HG03175 (cell line): ENCODE data around the gene TMEM167B.
A peak's percentile ranks its signal among the peaks of the same experiment; 100 is the strongest.
"Not testable (repeated sequence)": the region's sequence is repeated elsewhere in the genome, so short reads cannot be mapped to it uniquely, and the experiment has no call there.

ENCODE experiments used
- ATAC-seq: cut with Tn5 transposase; IDR thresholded peaks from one replicate; pipeline ENCODE4 v1.9.1; 2021; ENCODE audit warnings: mild to moderate bottlenecking, moderate library complexity; ENCODE audit not compliant: unreplicated experiment

TMEM167B gene

GRCh38 chr1:109090196-109091077 is at the start of gene TMEM167B:
Gene TMEM167B (plus strand): TSS chr1:109090764. CDS start chr1:109090873, 109 bp downstream.
- peak; percentile 94 for ATAC-seq

GRCh38 chr1:109040989-109041620 is 49.5 kb upstream of the TMEM167B start:
- peak; percentile 25 for ATAC-seq

GRCh38 chr1:109041621-109042468 is 48.7 kb upstream of the TMEM167B start, which contains the start of gene WDR47:
Gene WDR47 (minus strand): TSS chr1:109042102. CDS start chr1:109023512, 18,590 bp downstream.
- ATAC-seq, result peak; percentile 94

GRCh38 chr1:109045595-109045994 is 45.0 kb upstream of the TMEM167B start:
- no peak for ATAC-seq

- no peak for ATAC-seq
Observed at GRCh38 chr1:109046671-109047070, 43.9 kb upstream of the TMEM167B start.

GRCh38 chr1:109047339-109047738 is 43.2 kb upstream of the TMEM167B start:
- ATAC-seq, result no peak

- no peak for ATAC-seq
Observed at GRCh38 chr1:109048335-109048734, 42.2 kb upstream of the TMEM167B start.

GRCh38 chr1:109050228-109050995 is 40.2 kb upstream of the TMEM167B start:
- ATAC-seq, result no peak

- ATAC-seq, result not testable (repeated sequence)
Observed at GRCh38 chr1:109052145-109052544, 38.4 kb upstream of the TMEM167B start.

- no peak for ATAC-seq
Observed at GRCh38 chr1:109056064-109056463, 34.5 kb upstream of the TMEM167B start.

- no peak for ATAC-seq
Observed at GRCh38 chr1:109059026-109059425, 31.5 kb upstream of the TMEM167B start.

- ATAC-seq, result no peak
Observed at GRCh38 chr1:109060707-109061106, 29.9 kb upstream of the TMEM167B start.

GRCh38 chr1:109061183-109061582 is 29.4 kb upstream of the TMEM167B start:
- no peak for ATAC-seq

GRCh38 chr1:109065137-109065536 is 25.4 kb upstream of the TMEM167B start:
- no peak for ATAC-seq

GRCh38 chr1:109067883-109068282 is 22.7 kb upstream of the TMEM167B start:
- ATAC-seq, result no peak

GRCh38 chr1:109069294-109069693 is 21.3 kb upstream of the TMEM167B start:
- ATAC-seq, result no peak

- ATAC-seq, result peak; percentile 99
Observed at GRCh38 chr1:109075531-109076490, 14.8 kb upstream of the TMEM167B start, which contains the start of gene TAF13. Gene TAF13 (minus strand): TSS chr1:109076003. CDS start chr1:109075947, 56 bp downstream.

GRCh38 chr1:109078317-109078716 is 12.2 kb upstream of the TMEM167B start:
- no peak for ATAC-seq

- ATAC-seq, result no peak
Observed at GRCh38 chr1:109079240-109079622, 11.3 kb upstream of the TMEM167B start.
